Smooth muscle cell (in vitro differentiated cells): ENCODE measurements around the gene SMARCC1. TPM values are rescaled to one million over a fixed set of nuclear protein-coding genes. Genes with fewer than 3 reads are reported as not detected.

Experiments
- DNase-seq: peaks from one replicate; lab custom pipeline; 2025; ENCODE audit not compliant: unreplicated experiment; lab: John Stamatoyannopoulos, UW
- H2AFZ ChIP-seq: fragments of 200-600 bp; sonication (generic); 2 replicates; pipeline ENCODE4 v1.6.0; 2016; ENCODE audit warnings: antibody characterized with exemption, low read depth, mild to moderate bottlenecking
- H3F3A ChIP-seq: fragments of 200-600 bp; sonication (generic); 2 replicates; pipeline ENCODE4 v1.6.0; 2017; ENCODE audit warnings: antibody characterized with exemption, low read depth
- H3K27ac ChIP-seq: fragments of 200-600 bp; sonication (generic); 2 replicates; pipeline ENCODE4 v1.5.1; 2016; ENCODE audit warnings: low read depth, mild to moderate bottlenecking
- H3K27me3 ChIP-seq: fragments of 200-600 bp; sonication (generic); 2 replicates; pipeline ENCODE4 v1.6.1; 2016; ENCODE audit warnings: low read depth, mild to moderate bottlenecking
- H3K36me3 ChIP-seq: fragments of 200-600 bp; sonication (generic); 2 replicates; pipeline ENCODE4 v1.5.1; 2016; ENCODE audit warnings: low read depth
- H3K4me1 ChIP-seq: fragments of 200-600 bp; sonication (generic); 2 replicates; pipeline ENCODE4 v1.5.1; 2016; ENCODE audit warnings: low read depth
- H3K4me2 ChIP-seq: fragments of 200-600 bp; sonication (generic); 2 replicates; pipeline ENCODE4 v1.6.0; 2016; ENCODE audit warnings: mild to moderate bottlenecking
- H3K4me3 ChIP-seq: fragments of 200-600 bp; sonication (generic); 2 replicates; pipeline ENCODE4 v1.5.1; 2016; ENCODE audit warnings: mild to moderate bottlenecking
- H3K79me2 ChIP-seq: fragments of 200-600 bp; sonication (generic); 2 replicates; pipeline ENCODE4 v1.6.0; 2016; ENCODE audit warnings: low read depth, mild to moderate bottlenecking
- H3K9ac ChIP-seq: fragments of 200-600 bp; sonication (generic); 2 replicates; pipeline ENCODE4 v1.6.0; 2016; ENCODE audit warnings: low read depth
- H3K9me3 ChIP-seq: fragments of 200-600 bp; sonication (generic); replicated peaks from 2 replicates; pipeline ENCODE4 v1.5.1; 2016; ENCODE audit warnings: low read depth
- H4K20me1 ChIP-seq: fragments of 200-600 bp; sonication (generic); 2 replicates; pipeline ENCODE4 v1.6.0; 2016; ENCODE audit warnings: low read depth
- CTCF ChIP-seq: fragments of 200-600 bp; sonication (generic); IDR thresholded peaks from 2 replicates; pipeline ENCODE4 v1.5.1; 2017; ENCODE audit warnings: borderline replicate concordance, mild to moderate bottlenecking, antibody characterized with exemption; ENCODE audit not compliant: insufficient read depth, poor library complexity, severe bottlenecking
- WGBS: methylation state at CpG from one replicate; pipeline ENCODE4 v1.1.7; 2016; ENCODE audit warnings: low lambda C conversion rate; 5-methylcytosine and 5-hydroxymethylcytosine counted together
- polyA plus RNA-seq: library from polyadenylated mRNA; unstranded; fragments of >200 nt; fragmentation: Nextera tagmentation; extraction: Ambion mirVana; gene quantifications from 2 replicates; pipeline ENCODE4 v1.2.1, GENCODE V29; 2016
- total RNA-seq: library from RNA; depleted of rRNA; stranded (reverse); fragments of >200 nt; gene quantifications from 2 replicates; pipeline ENCODE4 v1.2.3, GENCODE V29; 2014

The SMARCC1 gene
- total and polyA plus RNA-seq, 2 experiments from 2014 or later: 40.5 to 50.3 TPM

- WGBS: 98% methylated on average over 16 of the region's 16 CpGs
Measured at GRCh38 chr3:47663630-47664240, 118.0 kb downstream of the SMARCC1 start.

GRCh38 chr3:47661121-47661752, 120.5 kb downstream of the SMARCC1 start:
- no peak for TF ChIP-seq CTCF
- 43% methylated on average over 5 of the region's 5 CpGs for WGBS
- Histone ChIP-seq H3K27me3 (no peaks in the 10 kb centered on the region), H2AFZ (no peak overlapping the region), H3K79me2 (peaks cover 26% of the 10 kb centered on the region), H3F3A (peaks cover 3% of the 10 kb centered on the region), H3K9me3 (peaks cover 4% of the 10 kb centered on the region), H3K4me2 (no peak overlapping the region), H3K4me1 (no peaks in the 10 kb centered on the region), H3K4me3 (no peak overlapping the region), H3K27ac (peak overlapping the region; percentile 46), H3K36me3 (peaks cover 16% of the 10 kb centered on the region), H4K20me1 (peaks cover 5% of the 10 kb centered on the region), H3K9ac (no peak overlapping the region)
- DNase-seq: no peak

More at GRCh38 chr3:47663630-47664240, 118.0 kb downstream of the SMARCC1 start:
- no peaks in the 10 kb centered on the region for H3K9me3 ChIP-seq
- no peaks in the 10 kb centered on the region for H4K20me1 ChIP-seq
- no peak overlapping the region for H3K27ac ChIP-seq
- no peak for TF ChIP-seq CTCF
- peaks cover 3% of the 10 kb centered on the region for H3F3A ChIP-seq
- peaks cover 7% of the 10 kb centered on the region for H3K79me2 ChIP-seq
- H3K27me3 ChIP-seq: no peaks in the 10 kb centered on the region
- H3K9ac ChIP-seq: no peak overlapping the region
- H3K4me3 ChIP-seq: no peak overlapping the region
- no peak for DNase-seq
- H3K4me1 ChIP-seq: no peaks in the 10 kb centered on the region
- H3K36me3 ChIP-seq: peaks cover 8% of the 10 kb centered on the region
- H2AFZ ChIP-seq: no peak overlapping the region
- no peak overlapping the region for H3K4me2 ChIP-seq

GRCh38 chr3:47658444-47658843, 123.2 kb downstream of the SMARCC1 start:
- Histone ChIP-seq H3K27me3 (no peaks in the 10 kb centered on the region), H2AFZ (no peak overlapping the region), H3K4me1 (no peaks in the 10 kb centered on the region), H3K27ac (no peak overlapping the region), H3K4me2 (no peak overlapping the region), H3K9me3 (peaks cover 4% of the 10 kb centered on the region), H4K20me1 (peaks cover 32% of the 10 kb centered on the region), H3K9ac (no peak overlapping the region), H3K4me3 (no peak overlapping the region), H3K79me2 (peaks cover 44% of the 10 kb centered on the region), H3F3A (peaks cover 3% of the 10 kb centered on the region), H3K36me3 (peaks cover 16% of the 10 kb centered on the region)
- DNase-seq: no peak
- TF ChIP-seq CTCF: no peak
- WGBS: 100% methylated on average over 1 of the region's 1 CpG
